ENCODE measurements around the gene KCNH1. TPM values are rescaled to one million over a fixed set of nuclear protein-coding genes. Genes with fewer than 3 reads are reported as not detected.

Gene KCNH1
- total RNA-seq, 2 donors from 2014 or later: 0.21 TPM; not detected in 1

DNA sequence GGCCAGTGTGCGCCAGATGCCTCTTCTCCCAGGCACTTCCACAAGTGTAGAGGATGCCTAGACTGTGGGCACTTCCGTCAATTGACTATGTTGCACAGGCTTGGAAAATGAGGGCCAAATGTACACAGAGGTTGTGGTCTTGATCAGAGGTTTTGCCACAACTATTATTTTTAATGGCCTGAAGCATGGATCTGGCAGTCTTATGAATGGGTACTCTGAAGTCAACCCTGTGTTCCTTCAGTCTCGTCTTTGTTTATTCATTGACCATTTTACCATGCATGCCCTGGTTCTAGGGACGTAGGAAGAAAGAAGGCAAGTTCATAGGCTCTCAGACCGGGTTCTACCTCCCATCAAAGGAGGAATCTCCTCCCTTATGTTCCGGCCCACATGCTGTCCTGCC lies 476.1 kb downstream of the KCNH1 start:
- no peak for ATAC-seq (ENCODE audit: insufficient number of reproducible peaks, low FRiP score, low read depth)
- Histone ChIP-seq H3K4me1 (ENCODE audit: control insufficient read depth in 1 of 2, low read depth in 2 of 2) (no peaks in the 10 kb centered on the region), H3K27me3 (replicated peaks; ENCODE audit: insufficient read depth) (no peaks in the 10 kb centered on the region), H3K9me3 (no peaks in the 10 kb centered on the region), H3K4me3 (no peak overlapping the region), H3K36me3 (no peaks in the 10 kb centered on the region), H3K27ac (no peak overlapping the region)
- TF ChIP-seq, protein P1, sequence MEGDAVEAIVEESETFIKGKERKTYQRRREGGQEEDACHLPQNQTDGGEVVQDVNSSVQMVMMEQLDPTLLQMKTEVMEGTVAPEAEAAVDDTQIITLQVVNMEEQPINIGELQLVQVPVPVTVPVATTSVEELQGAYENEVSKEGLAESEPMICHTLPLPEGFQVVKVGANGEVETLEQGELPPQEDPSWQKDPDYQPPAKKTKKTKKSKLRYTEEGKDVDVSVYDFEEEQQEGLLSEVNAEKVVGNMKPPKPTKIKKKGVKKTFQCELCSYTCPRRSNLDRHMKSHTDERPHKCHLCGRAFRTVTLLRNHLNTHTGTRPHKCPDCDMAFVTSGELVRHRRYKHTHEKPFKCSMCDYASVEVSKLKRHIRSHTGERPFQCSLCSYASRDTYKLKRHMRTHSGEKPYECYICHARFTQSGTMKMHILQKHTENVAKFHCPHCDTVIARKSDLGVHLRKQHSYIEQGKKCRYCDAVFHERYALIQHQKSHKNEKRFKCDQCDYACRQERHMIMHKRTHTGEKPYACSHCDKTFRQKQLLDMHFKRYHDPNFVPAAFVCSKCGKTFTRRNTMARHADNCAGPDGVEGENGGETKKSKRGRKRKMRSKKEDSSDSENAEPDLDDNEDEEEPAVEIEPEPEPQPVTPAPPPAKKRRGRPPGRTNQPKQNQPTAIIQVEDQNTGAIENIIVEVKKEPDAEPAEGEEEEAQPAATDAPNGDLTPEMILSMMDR (IDR thresholded peaks at IDR 0.05): no peak
- no peak for DNase-seq (ENCODE audit: low spot score)

DNA sequence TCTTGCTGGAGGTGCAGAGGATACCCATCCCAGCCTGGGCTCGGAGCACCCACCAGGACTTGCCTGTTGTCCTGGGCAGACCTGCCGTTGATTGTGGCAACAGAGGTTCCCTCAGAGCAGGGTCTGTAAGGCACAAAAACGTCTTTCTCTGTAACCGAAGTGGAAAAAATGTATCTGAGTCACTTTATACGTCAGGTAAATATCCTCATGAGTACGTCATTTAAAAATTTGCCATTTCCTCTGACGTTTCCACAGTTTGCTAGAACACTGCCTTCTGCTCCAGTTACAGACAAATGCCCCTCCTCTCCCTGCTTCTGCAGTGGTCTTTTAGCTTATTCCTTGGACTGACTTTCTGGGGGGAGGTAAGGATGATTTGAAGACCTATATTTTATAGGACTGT lies 478.4 kb downstream of the KCNH1 start:
- Histone ChIP-seq H3K9me3 (no peaks in the 10 kb centered on the region), H3K27ac (no peak overlapping the region), H3K4me1 (ENCODE audit: control insufficient read depth in 1 of 2, low read depth in 2 of 2) (no peaks in the 10 kb centered on the region), H3K27me3 (replicated peaks; ENCODE audit: insufficient read depth) (no peaks in the 10 kb centered on the region), H3K4me3 (no peak overlapping the region), H3K36me3 (no peaks in the 10 kb centered on the region)
- TF ChIP-seq, protein P1 (IDR thresholded peaks at IDR 0.05): no peak
- DNase-seq (ENCODE audit: low spot score): no peak
- ATAC-seq (ENCODE audit: insufficient number of reproducible peaks, low FRiP score, low read depth): no peak

DNA sequence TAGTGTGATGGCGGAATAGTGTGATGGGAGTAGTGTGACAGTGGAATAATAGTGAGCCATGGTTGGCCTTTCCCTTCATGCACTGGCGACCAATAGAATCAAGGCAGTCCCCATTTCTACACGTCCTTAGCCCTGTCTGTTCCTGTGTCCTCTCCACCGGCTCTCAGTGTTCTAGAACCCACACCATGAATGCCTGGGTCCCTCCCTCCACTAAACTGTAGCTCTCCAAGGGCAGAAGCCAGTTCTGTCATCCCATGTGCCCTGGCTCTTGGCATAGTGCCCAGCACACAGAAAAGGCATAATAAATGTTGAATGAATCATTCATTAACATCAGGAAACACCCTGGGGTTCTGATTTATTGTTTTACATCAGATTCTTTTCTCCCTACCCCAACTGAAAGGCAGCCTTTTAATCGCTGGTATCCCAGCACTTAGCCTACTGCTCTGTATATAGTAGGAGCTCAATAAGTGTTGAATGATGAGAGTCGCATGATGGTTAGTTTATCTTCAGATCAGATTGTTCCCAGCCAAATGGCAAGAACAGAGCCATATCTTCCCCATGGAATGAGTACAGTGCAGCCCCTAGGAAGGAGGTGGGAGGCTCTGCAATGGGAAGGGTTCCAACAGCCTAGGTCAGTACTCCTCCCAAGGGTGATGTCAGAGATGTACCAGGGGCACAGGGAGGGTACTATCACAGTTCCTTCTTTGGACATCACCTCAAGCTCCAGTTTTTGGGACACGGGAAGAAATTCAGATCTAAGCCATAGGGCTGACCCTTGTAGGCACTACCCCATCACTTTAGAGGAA lies 479.6 kb downstream of the KCNH1 start:
- H3K27me3 ChIP-seq (replicated peaks; ENCODE audit: insufficient read depth): no peaks in the 10 kb centered on the region
- DNase-seq (ENCODE audit: low spot score): no peak
- ATAC-seq (ENCODE audit: insufficient number of reproducible peaks, low FRiP score, low read depth): no peak
- TF ChIP-seq, protein P1 (IDR thresholded peaks at IDR 0.05): no peak
- H3K36me3 ChIP-seq: no peaks in the 10 kb centered on the region
- no peak overlapping the region for H3K27ac ChIP-seq
- no peak overlapping the region for H3K4me3 ChIP-seq
- no peaks in the 10 kb centered on the region for H3K9me3 ChIP-seq
- H3K4me1 ChIP-seq (ENCODE audit: control insufficient read depth in 1 of 2, low read depth in 2 of 2): no peaks in the 10 kb centered on the region

DNA sequence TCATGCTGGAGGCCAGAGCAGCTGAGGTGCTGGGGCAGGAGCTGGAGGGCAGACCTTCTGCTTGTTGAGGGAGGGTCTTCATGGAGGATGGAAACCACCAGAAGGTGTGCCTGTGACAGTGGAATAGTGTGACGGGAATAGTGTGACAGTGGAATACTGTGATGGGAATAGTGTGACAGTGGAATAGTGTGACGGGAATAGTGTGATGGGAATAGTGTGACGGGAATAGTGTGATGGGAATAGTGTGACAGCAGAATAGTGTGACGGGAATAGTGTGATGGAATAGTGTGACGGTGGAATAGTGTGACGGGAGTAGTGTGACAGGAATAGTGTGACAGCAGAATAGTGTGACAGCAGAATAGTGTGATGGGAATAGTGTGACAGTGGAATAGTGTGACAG lies 480.2 kb downstream of the KCNH1 start:
- Histone ChIP-seq H3K36me3 (no peaks in the 10 kb centered on the region), H3K9me3 (no peaks in the 10 kb centered on the region), H3K4me3 (no peak overlapping the region), H3K4me1 (ENCODE audit: control insufficient read depth in 1 of 2, low read depth in 2 of 2) (no peaks in the 10 kb centered on the region), H3K27ac (no peak overlapping the region), H3K27me3 (replicated peaks; ENCODE audit: insufficient read depth) (no peaks in the 10 kb centered on the region)
- DNase-seq (ENCODE audit: low spot score): no peak
- TF ChIP-seq, protein P1 (IDR thresholded peaks at IDR 0.05): no peak
- ATAC-seq (ENCODE audit: insufficient number of reproducible peaks, low FRiP score, low read depth): peak; percentile 38

DNA sequence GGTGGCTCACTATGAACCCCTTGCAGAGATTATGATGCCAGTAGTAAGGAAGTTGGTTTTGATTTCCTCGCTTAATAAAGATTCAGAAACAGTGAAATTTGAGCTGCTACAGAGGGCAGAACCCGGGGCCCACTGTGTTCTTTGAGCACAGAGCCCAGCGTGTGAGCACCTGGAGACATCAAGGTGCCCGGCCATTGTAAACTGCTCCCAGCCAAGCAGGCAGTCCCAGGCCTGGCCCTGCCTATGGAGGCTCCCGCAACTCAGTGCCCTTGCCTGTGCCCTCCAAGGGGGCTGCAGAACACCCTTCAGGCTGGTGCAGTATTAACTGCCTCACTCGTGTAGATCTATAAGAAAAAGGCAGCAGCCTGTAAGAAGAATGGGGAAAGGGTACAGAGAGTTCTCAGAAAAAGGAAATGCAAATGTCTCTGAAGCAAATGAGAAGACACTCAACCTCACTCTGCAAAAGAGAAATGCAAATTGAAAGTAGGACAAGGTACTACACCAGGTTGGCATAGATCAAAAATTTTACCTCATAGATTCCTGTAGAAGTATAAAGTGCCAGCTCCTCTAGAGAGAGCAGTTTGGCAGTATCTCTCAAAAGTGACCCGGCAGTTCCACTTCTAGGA lies 481.5 kb downstream of the KCNH1 start:
- H3K4me1 ChIP-seq (ENCODE audit: control insufficient read depth in 1 of 2, low read depth in 2 of 2): no peaks in the 10 kb centered on the region
- no peaks in the 10 kb centered on the region for H3K9me3 ChIP-seq
- ATAC-seq (ENCODE audit: insufficient number of reproducible peaks, low FRiP score, low read depth) (no peak), DNase-seq (ENCODE audit: low spot score) (no peak)
- no peak overlapping the region for H3K27ac ChIP-seq
- H3K27me3 ChIP-seq (replicated peaks; ENCODE audit: insufficient read depth): no peaks in the 10 kb centered on the region
- no peak overlapping the region for H3K4me3 ChIP-seq
- no peaks in the 10 kb centered on the region for H3K36me3 ChIP-seq
- TF ChIP-seq, protein P1 (IDR thresholded peaks at IDR 0.05): no peak

Data from thoracic aorta (tissue), 2 donors.